Astrocyte (in vitro differentiated cells and primary cell): Measurements from ENCODE around the gene JMJD1C. TPM values are rescaled to one million over a fixed set of nuclear protein-coding genes. Genes with fewer than 3 reads are reported as not detected.
"Not testable (repeated sequence)": the region's sequence is repeated elsewhere in the genome, so short reads cannot be mapped to it uniquely, and the experiment has no call there.

ENCODE experiments used
- DNase-seq: peaks from one replicate; pipeline ENCODE4 v3.0.0-alpha.2; 2010; ENCODE audit warnings: low read depth
- FAIRE-seq: peaks from 2 replicates; lab custom pipeline; 2011; peaks lifted over from hg19 to GRCh38; lab: Jason Lieb, UNC
- H2AFZ ChIP-seq: 2 replicates; pipeline ENCODE4 v1.6.0; 2012; ENCODE audit warnings: low read depth, low read length, inconsistent platforms
- H3K27ac ChIP-seq: 2 replicates; pipeline ENCODE4 v1.5.1; 2011; ENCODE audit warnings: low read depth, low read length, inconsistent platforms
- H3K27me3 ChIP-seq: 2 replicates; pipeline ENCODE4 v1.6.0; 2011; ENCODE audit warnings: low read length, inconsistent platforms; ENCODE audit not compliant: insufficient read depth
- H3K36me3 ChIP-seq: 2 replicates; pipeline ENCODE4 v1.5.1; 2011; ENCODE audit warnings: low read length, inconsistent platforms; ENCODE audit not compliant: insufficient read depth
- H3K4me1 ChIP-seq: 2 replicates; pipeline ENCODE4 v1.5.1; 2011; ENCODE audit warnings: low read length, inconsistent platforms; ENCODE audit not compliant: insufficient read depth
- H3K4me2 ChIP-seq: 2 replicates; pipeline ENCODE4 v1.6.0; 2012; ENCODE audit warnings: low read length, inconsistent platforms
- H3K4me3 ChIP-seq: 2 replicates; pipeline ENCODE4 v1.5.1; 2011; ENCODE audit warnings: low read depth, mild to moderate bottlenecking, low read length, inconsistent platforms; ENCODE audit not compliant: insufficient read depth
- H3K79me2 ChIP-seq: 2 replicates; pipeline ENCODE4 v1.6.0; 2012; ENCODE audit warnings: mild to moderate bottlenecking, low read length, inconsistent platforms; ENCODE audit not compliant: insufficient read depth
- H3K9ac ChIP-seq: 2 replicates; pipeline ENCODE4 v1.6.0; 2012; ENCODE audit warnings: mild to moderate bottlenecking, low read length, inconsistent platforms
- H3K9me3 ChIP-seq: 2 replicates; pipeline ENCODE4 v1.5.1; 2012; ENCODE audit warnings: low read depth, mild to moderate bottlenecking, low read length, inconsistent platforms; ENCODE audit not compliant: insufficient read depth
- H4K20me1 ChIP-seq: 2 replicates; pipeline ENCODE4 v1.6.0; 2012; ENCODE audit warnings: low read length, inconsistent platforms; ENCODE audit not compliant: insufficient read depth
- H3K27ac Mint-ChIP-seq: one replicate; pipeline ENCODE4 v1.8.0; 2021; ENCODE audit warnings: mild to moderate bottlenecking, mixed read lengths; ENCODE audit not compliant: unreplicated experiment
- H3K27me3 Mint-ChIP-seq: one replicate; pipeline ENCODE4 v1.8.0; 2021; ENCODE audit warnings: low read depth, mixed read lengths; ENCODE audit not compliant: unreplicated experiment
- H3K36me3 Mint-ChIP-seq: one replicate; pipeline ENCODE4 v1.8.0; 2021; ENCODE audit warnings: low read depth, mixed read lengths; ENCODE audit not compliant: unreplicated experiment
- H3K4me1 Mint-ChIP-seq: one replicate; pipeline ENCODE4 v1.8.0; 2021; ENCODE audit warnings: low read depth, mixed read lengths; ENCODE audit not compliant: unreplicated experiment
- H3K4me3 Mint-ChIP-seq: one replicate; pipeline ENCODE4 v1.8.0; 2021; ENCODE audit warnings: mild to moderate bottlenecking, moderate library complexity, mixed read lengths; ENCODE audit not compliant: unreplicated experiment
- H3K9me3 Mint-ChIP-seq: one replicate; pipeline ENCODE4 v1.8.0; 2021; ENCODE audit warnings: mild to moderate bottlenecking, mixed read lengths; ENCODE audit not compliant: unreplicated experiment
- CTCF ChIP-seq: IDR thresholded peaks from 2 replicates; pipeline ENCODE4 v1.5.1; 2011; ENCODE audit warnings: low read depth, mild to moderate bottlenecking, inconsistent platforms, low read length, moderate library complexity; ENCODE audit not compliant: insufficient read depth
- EZH2 ChIP-seq: IDR thresholded peaks from 2 replicates; pipeline ENCODE4 v1.6.1; 2012; ENCODE audit warnings: mild to moderate bottlenecking, low read length, inconsistent platforms; ENCODE audit not compliant: insufficient read depth
- total RNA-seq: library from RNA; stranded (reverse); gene quantifications from 2 replicates; pipeline ENCODE4 v1.2.1, GENCODE V29; 2021

JMJD1C gene
- total RNA-seq, 1 donor from 2014 or later = 61.0 TPM

DNA sequence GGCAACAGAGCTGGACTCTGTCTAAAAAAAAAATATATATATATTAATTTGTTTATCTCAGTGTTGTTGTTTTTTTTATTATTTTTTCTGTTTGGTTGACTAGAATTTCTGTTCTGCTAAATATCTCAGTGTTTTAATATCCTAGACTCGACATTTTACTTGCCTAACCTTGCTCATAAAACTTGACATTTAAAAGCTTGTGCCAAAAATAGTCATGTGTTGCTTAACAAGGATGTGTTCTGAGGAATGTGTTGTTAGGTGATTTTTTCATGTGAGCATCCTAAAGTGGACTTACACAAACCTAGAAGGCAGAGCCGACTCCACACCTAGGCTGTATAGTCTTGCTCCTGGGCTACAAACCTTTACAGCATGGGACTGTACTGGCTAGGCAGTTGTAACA, 309.5 kb downstream of the JMJD1C start:
- no peaks in the 10 kb centered on the region for H3K27me3 Mint-ChIP-seq
- peaks cover 19% of the 10 kb centered on the region for H3K36me3 Mint-ChIP-seq
- TF ChIP-seq CTCF (no peak), EZH2 (no peak)
- H3K4me1 ChIP-seq = no peaks in the 10 kb centered on the region
- no peak overlapping the region for H3K4me3 ChIP-seq
- H3K9me3 ChIP-seq = no peaks in the 10 kb centered on the region
- peaks cover 21% of the 10 kb centered on the region for H3K4me1 Mint-ChIP-seq
- H3K9me3 Mint-ChIP-seq = no peaks in the 10 kb centered on the region
- H3K79me2 ChIP-seq = peaks cover 14% of the 10 kb centered on the region
- H2AFZ ChIP-seq = no peak overlapping the region
- DNase-seq = no peak
- H3K4me3 Mint-ChIP-seq = no peak overlapping the region
- peak overlapping the region; percentile 41 for H3K27ac Mint-ChIP-seq
- FAIRE-seq = no peak
- no peak overlapping the region for H3K9ac ChIP-seq
- no peaks in the 10 kb centered on the region for H3K27me3 ChIP-seq
- no peak overlapping the region for H3K27ac ChIP-seq
- peaks cover 51% of the 10 kb centered on the region for H4K20me1 ChIP-seq
- peaks cover 11% of the 10 kb centered on the region for H3K36me3 ChIP-seq
- H3K4me2 ChIP-seq = no peak overlapping the region

DNA sequence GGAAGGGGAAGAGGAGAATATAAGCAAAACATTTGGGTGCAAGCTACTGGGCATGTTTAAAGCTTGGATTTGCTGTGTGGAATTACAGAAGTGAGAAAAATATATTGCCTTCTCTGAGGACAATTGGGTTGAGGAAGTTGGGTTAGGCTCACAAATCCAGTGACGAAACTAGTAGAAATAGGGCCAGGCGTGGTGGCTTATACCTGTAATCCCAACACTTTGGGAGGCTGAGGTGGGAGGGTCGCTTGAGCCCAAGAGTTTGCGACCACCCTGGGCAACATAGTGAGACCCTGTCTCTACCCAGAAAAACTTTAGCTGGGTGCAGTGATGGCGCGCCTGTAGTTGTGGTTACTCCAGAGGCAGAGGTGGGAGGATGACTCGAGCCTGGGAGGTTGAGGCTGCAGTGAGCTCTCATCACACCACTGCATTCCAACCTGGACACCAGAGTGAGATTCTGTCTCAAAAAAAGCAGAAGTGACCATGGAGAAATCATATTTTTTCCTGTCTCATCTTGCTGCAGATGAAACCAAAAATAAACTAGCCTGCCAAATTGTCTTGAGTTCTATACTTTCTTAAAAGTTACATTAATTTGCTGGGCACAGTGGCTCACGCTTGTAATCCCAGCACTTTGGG, 310.3 kb downstream of the JMJD1C start:
- Histone ChIP-seq H3K4me2 (no peak overlapping the region), H3K36me3 (peaks cover 11% of the 10 kb centered on the region), H4K20me1 (peaks cover 57% of the 10 kb centered on the region), H2AFZ (no peak overlapping the region), H3K9ac (no peak overlapping the region), H3K9me3 (no peaks in the 10 kb centered on the region), H3K4me1 (no peaks in the 10 kb centered on the region), H3K27me3 (no peaks in the 10 kb centered on the region), H3K27ac (no peak overlapping the region), H3K79me2 (peaks cover 21% of the 10 kb centered on the region), H3K4me3 (no peak overlapping the region)
- Mint-ChIP-seq H3K4me3 (no peak overlapping the region), H3K36me3 (peaks cover 23% of the 10 kb centered on the region), H3K9me3 (no peaks in the 10 kb centered on the region), H3K27me3 (no peaks in the 10 kb centered on the region), H3K27ac (peak overlapping the region; percentile 41), H3K4me1 (peaks cover 21% of the 10 kb centered on the region)
- TF ChIP-seq CTCF (no peak), EZH2 (no peak)
- DNase-seq = no peak
- FAIRE-seq = no peak

DNA sequence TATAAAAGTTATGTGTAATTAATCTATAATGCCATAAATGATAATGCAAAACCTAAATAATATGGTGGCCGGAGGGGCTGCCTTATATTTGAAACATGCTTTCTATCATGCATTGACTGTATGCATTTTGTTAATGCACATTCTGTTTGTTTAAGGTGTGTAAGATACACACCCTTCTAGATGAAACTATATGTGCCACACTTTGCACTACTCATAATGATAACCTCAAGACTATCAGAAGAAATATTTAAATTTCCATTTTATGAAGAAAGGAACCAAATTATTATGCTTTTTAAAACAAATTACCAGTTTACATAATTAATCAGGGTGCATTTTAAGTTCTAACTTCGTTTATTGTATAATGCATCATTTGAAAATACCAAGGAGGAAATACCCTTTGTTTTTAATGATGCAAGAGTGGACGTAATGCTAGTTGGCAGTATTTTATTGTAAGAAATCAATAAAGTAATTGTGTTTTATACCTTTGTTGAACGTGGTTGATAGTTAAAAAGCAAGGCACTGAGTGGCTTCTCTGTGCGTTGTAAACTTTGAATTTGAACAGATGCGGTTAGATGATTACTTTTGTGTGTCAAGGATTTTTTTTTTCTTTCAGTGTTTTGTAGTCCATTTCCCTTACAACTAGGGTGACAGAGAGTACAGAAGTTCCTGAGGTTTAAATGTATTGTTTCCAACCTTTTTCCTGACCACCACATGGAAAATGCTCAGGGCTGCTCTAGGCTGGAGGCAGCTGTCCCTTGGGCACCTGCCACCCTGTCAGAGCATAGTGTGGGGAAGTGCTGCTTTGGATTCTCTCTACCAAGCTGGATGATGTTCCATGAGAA, 311.0 kb downstream of the JMJD1C start:
- Mint-ChIP-seq H3K36me3 (peaks cover 23% of the 10 kb centered on the region), H3K4me3 (no peak overlapping the region), H3K9me3 (no peaks in the 10 kb centered on the region), H3K27ac (no peak overlapping the region), H3K4me1 (peaks cover 21% of the 10 kb centered on the region), H3K27me3 (no peaks in the 10 kb centered on the region)
- no peaks in the 10 kb centered on the region for H3K27me3 ChIP-seq
- no peaks in the 10 kb centered on the region for H3K4me1 ChIP-seq
- no peak overlapping the region for H2AFZ ChIP-seq
- TF ChIP-seq EZH2 (no peak), CTCF (no peak)
- no peak overlapping the region for H3K9ac ChIP-seq
- H3K36me3 ChIP-seq = peaks cover 11% of the 10 kb centered on the region
- H3K79me2 ChIP-seq = peaks cover 26% of the 10 kb centered on the region
- H3K4me3 ChIP-seq = no peak overlapping the region
- peaks cover 57% of the 10 kb centered on the region for H4K20me1 ChIP-seq
- FAIRE-seq = no peak
- H3K9me3 ChIP-seq = no peaks in the 10 kb centered on the region
- no peak overlapping the region for H3K27ac ChIP-seq
- no peak for DNase-seq
- no peak overlapping the region for H3K4me2 ChIP-seq

DNA sequence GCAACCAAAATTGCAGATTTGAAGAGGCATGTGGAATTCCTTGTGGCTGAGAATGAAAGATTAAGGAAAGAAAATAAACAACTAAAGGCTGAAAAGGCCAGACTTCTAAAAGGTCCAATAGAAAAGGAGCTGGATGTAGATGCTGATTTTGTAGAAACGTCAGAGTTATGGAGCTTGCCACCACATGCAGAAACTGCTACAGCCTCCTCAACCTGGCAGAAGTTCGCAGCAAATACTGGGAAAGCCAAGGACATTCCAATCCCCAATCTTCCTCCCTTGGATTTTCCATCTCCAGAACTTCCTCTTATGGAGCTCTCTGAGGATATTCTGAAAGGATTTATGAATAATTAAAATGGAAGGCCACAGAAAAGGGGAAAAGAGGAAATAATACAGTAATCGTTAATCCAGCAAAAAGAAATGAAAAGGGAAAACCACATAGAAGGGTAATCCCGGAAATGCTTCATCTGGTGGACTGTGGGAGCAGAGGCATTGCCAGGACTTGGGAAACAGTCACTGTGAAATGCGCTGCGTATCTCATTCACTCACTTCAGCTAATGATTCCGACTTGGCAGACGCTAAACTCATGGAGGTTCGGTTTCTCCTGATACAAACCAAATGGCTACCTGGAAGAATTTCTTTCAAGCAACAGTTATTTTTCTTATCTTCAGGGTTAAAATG, 311.8 kb downstream of the JMJD1C start:
- FAIRE-seq, H3K4me3 ChIP-seq, H3K4me3 Mint-ChIP-seq, H3K9me3 Mint-ChIP-seq, H3K27ac ChIP-seq, DNase-seq, H3K4me2 ChIP-seq, H3K27ac Mint-ChIP-seq, H3K4me1 ChIP-seq, H3K9ac ChIP-seq, H3K9me3 ChIP-seq, H3K27me3 Mint-ChIP-seq, H2AFZ ChIP-seq, H3K27me3 ChIP-seq: not testable (repeated sequence)
- H3K79me2 ChIP-seq = peaks cover 32% of the 10 kb centered on the region
- H3K36me3 ChIP-seq = peaks cover 11% of the 10 kb centered on the region
- Mint-ChIP-seq H3K4me1 (peaks cover 21% of the 10 kb centered on the region), H3K36me3 (peaks cover 25% of the 10 kb centered on the region)
- peaks cover 63% of the 10 kb centered on the region for H4K20me1 ChIP-seq
